Right atrium auricular region (tissue), 2 donors: ENCODE measurements around the gene HASPIN. TPM values are rescaled to one million over a fixed set of nuclear protein-coding genes. Genes with fewer than 3 reads are reported as not detected.

ENCODE experiments used
- DNase-seq: peaks from one replicate; pipeline ENCODE4 v3.0.0-alpha.2; 2019; ENCODE audit warnings: low spot score
- H3K27ac ChIP-seq, 2 donors: fragments of 200-600 bp; sonication (generic); 1 replicate in 1 of 2; 2 replicates in 1 of 2; pipeline ENCODE4 v1.5.1; 2016 to 2019
- H3K27me3 ChIP-seq, 2 donors: fragments of 200-600 bp; sonication (generic); one replicate each; pipeline versions ENCODE4 v1.5.1 to v1.6.0; 2017 to 2019
- H3K36me3 ChIP-seq: fragments of 200-600 bp; sonication (generic); one replicate; pipeline ENCODE4 v1.5.1; 2016
- H3K4me1 ChIP-seq, 2 donors: fragments of 200-600 bp; sonication (generic); one replicate each; pipeline versions ENCODE4 v1.5.1 to v1.6.0; 2017 to 2019
- H3K4me3 ChIP-seq, 2 donors: fragments of 200-600 bp; sonication (generic); 1 replicate in 1 of 2; 2 replicates in 1 of 2; pipeline ENCODE4 v1.5.1; 2017 to 2019; ENCODE audit warnings: mild to moderate bottlenecking in 1 of 2, moderate library complexity in 1 of 2
- H3K9me3 ChIP-seq, 2 donors: fragments of 200-600 bp; sonication (generic); one replicate each; pipeline ENCODE4 v1.5.1; 2019
- total RNA-seq, 2 donors: library from RNA; depleted of rRNA; stranded (reverse); fragments of >200 nt; gene quantifications; one replicate each; pipeline ENCODE4 v1.1.0, GENCODE V29; 2016
- TF ChIP-seq, protein P1 (sequence below), 2 donors: fragments of 200-600 bp; sonication (generic); IDR thresholded peaks; one replicate each; pipeline ENCODE4 v1.5.1; 2019; ENCODE audit warnings: antibody characterized with exemption in 2 of 2

HASPIN gene
- total RNA-seq, 2 donors from 2014 or later: not detected

DNA sequence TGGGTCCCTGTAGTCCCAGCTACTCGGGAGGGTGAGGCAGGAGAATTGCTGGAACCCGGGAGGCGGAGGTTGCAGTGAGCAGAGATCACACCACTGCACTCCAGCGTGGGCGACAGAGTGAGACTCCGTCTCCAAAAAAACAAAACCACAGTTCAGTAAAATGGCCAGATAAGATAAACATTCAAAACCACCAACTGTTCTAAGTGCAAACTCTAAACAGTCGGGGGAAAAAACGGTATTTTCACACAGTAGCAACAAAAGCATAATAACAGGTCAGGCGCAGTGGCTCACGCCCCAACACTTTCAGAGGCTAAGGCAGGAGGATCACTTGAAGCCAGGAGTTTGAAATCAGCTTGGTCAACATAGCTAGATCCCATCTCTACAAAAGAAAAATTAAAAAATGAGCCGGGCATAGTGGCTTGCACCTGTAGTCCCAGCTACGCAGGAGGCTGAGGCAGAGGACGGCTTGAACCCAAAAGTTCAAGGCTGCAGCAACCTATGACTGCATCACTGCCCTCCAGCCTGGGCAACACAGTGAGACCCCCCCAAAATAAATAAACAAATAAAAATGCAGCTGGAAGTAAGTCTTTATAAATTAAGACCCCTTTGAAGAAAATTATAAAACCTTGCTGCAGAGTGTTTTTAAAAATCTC is 10.8 kb upstream of the HASPIN start:
- Histone ChIP-seq H3K27ac (no peak overlapping the region), H3K36me3 (peaks cover 34% of the 10 kb centered on the region)

DNA sequence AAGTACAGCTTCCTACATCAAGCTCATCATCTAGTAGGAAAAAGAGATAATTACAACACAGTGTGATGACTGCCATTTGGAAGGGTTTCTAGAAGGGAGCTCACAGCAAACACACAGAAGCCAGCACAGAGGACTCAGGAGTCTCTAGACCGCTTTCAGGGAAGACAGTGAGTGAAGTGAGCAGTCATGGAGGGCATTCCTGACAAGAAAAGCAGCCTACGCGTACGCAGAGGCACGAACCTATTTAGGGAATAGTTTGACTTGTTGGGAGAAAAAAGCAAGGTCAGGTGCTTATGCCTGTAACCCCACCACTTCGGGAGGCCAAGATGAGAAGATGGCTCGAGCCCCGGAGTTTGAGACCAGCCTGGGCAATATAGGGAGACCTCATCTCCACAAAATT is 8.4 kb upstream of the HASPIN start:
- peaks cover 44% of the 10 kb centered on the region for H3K36me3 ChIP-seq
- DNase-seq: no peak
- TF ChIP-seq, protein P1, sequence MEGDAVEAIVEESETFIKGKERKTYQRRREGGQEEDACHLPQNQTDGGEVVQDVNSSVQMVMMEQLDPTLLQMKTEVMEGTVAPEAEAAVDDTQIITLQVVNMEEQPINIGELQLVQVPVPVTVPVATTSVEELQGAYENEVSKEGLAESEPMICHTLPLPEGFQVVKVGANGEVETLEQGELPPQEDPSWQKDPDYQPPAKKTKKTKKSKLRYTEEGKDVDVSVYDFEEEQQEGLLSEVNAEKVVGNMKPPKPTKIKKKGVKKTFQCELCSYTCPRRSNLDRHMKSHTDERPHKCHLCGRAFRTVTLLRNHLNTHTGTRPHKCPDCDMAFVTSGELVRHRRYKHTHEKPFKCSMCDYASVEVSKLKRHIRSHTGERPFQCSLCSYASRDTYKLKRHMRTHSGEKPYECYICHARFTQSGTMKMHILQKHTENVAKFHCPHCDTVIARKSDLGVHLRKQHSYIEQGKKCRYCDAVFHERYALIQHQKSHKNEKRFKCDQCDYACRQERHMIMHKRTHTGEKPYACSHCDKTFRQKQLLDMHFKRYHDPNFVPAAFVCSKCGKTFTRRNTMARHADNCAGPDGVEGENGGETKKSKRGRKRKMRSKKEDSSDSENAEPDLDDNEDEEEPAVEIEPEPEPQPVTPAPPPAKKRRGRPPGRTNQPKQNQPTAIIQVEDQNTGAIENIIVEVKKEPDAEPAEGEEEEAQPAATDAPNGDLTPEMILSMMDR (IDR thresholded peaks at IDR 0.05): no peak
- H3K4me1 ChIP-seq: peaks cover 0 to 11% of the 10 kb centered on the region in 2 donors
- H3K9me3 ChIP-seq: no peaks in the 10 kb centered on the region
- no peak overlapping the region for H3K4me3 ChIP-seq
- H3K27ac ChIP-seq: no peak overlapping the region
- H3K27me3 ChIP-seq: no peaks in the 10 kb centered on the region

More for the DNA sequence above, 10.8 kb upstream of the HASPIN start:
- Histone ChIP-seq H3K9me3 (no peaks in the 10 kb centered on the region), H3K4me3 (no peak overlapping the region), H3K4me1 (no peaks in the 10 kb centered on the region), H3K27me3 (no peaks in the 10 kb centered on the region)
- DNase-seq: no peak
- TF ChIP-seq, protein P1 (IDR thresholded peaks at IDR 0.05): no peak

DNA sequence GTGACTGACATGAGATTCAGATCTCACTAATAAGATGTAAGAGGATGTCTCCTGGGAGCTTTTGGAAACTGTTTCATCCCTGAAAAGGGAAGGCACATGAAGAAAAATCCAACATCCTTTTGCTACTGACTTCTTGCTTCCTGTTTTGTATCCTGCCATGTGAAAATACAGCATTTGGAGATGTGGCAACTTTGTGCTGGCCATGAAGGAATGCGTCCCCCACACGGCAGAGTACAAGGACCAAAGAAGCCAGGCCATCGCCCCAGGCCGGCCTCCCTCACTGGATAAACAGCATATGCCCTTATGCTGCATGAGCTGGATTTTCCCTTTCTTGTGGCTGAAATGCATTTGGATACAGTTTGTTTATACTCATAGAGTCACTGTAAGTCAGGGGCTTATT is 5.5 kb upstream of the HASPIN start:
- Histone ChIP-seq H3K4me3 (no peak overlapping the region), H3K27me3 (no peaks in the 10 kb centered on the region), H3K27ac (no peak overlapping the region), H3K36me3 (peaks cover 48% of the 10 kb centered on the region), H3K9me3 (no peaks in the 10 kb centered on the region), H3K4me1 (peaks cover 0 to 19% of the 10 kb centered on the region in 2 donors)
- TF ChIP-seq, protein P1 (IDR thresholded peaks at IDR 0.05): no peak
- no peak for DNase-seq

DNA sequence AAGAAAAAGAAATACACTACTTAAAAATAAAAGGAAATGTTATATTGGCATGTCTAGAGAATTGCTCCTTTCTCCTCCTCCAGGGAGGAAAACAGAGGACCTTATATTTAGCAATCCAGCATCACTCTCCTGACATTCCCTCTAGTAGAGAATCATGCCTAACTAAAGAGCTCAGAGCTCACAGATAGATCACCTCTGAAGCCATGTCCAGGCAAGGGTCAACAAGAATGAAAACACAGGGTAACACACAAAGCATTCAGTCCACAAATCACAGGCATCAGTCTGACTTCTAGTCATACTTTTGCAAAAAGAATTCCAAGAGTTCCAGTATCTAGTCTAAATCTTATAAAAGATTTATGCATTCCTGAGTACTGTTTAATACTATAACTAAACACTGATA is 4.4 kb upstream of the HASPIN start:
- H3K36me3 ChIP-seq: peaks cover 48% of the 10 kb centered on the region
- TF ChIP-seq, protein P1 (IDR thresholded peaks at IDR 0.05): no peak
- no peak overlapping the region for H3K27ac ChIP-seq

DNA sequence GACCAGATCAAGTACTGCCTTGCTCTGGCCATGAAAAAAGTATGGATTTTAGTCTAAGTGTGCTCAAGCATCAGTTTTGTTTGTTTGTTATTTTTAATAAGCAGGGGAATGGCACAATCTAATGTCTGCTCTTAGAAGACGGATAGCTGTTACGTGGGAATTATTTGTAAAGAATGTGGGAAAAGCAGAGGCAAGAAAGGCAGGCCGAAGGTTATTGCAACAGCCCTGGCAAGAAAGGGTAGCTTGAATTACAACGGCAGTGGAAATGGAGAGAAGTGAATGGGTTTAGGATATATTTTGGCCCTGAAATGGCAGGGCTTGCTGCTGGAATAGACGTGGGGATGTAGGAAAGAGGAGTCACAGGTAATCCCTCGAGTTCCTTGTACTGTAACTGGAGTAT is 987 bp upstream of the HASPIN start:
- Histone ChIP-seq H3K4me1 (peaks cover 0 to 27% of the 10 kb centered on the region in 2 donors), H3K9me3 (no peaks in the 10 kb centered on the region), H3K27ac (peak overlapping the region; percentile 87 to 92), H3K36me3 (peaks cover 17% of the 10 kb centered on the region), H3K27me3 (no peaks in the 10 kb centered on the region), H3K4me3 (peak overlapping the region; percentile 72 to 75)
- TF ChIP-seq, protein P1 (IDR thresholded peaks at IDR 0.05): no peak
- DNase-seq: no peak

More for the DNA sequence above, 4.4 kb upstream of the HASPIN start:
- Histone ChIP-seq H3K4me1 (peaks cover 0 to 22% of the 10 kb centered on the region in 2 donors), H3K4me3 (no peak overlapping the region), H3K9me3 (no peaks in the 10 kb centered on the region), H3K27me3 (no peaks in the 10 kb centered on the region)
- DNase-seq: no peak

DNA sequence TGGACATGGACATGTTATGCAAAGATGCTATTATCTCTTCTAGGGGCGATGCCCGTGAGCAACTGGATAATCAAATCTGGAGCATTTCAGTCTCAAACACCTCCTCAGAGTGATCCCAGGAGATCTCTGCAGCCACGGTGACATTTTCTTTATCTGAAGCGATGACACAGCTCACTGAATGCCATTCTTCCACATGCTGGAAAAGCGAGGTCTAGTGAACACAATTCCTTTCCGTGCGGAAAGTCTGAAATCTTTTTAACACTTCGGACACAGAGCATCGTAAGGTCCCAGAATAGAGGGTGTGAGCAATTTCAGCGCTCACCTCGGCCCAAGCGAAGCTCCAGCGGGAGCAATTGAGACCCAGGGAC is 531 bp upstream of the HASPIN start:
- TF ChIP-seq, protein P1 (IDR thresholded peaks at IDR 0.05): no peak
- H3K4me1 ChIP-seq: peaks cover 0 to 27% of the 10 kb centered on the region in 2 donors
- peak overlapping the region; percentile 72 to 75 for H3K4me3 ChIP-seq
- no peaks in the 10 kb centered on the region for H3K27me3 ChIP-seq
- peak overlapping the region; percentile 87 to 92 for H3K27ac ChIP-seq
- H3K9me3 ChIP-seq: no peaks in the 10 kb centered on the region
- DNase-seq: no peak
- H3K36me3 ChIP-seq: peaks cover 12% of the 10 kb centered on the region
